ENCODE results near the gene TBX2. TPM values are rescaled to one million over a fixed set of nuclear protein-coding genes. Genes with fewer than 3 reads are reported as not detected.

TBX2 gene
- total and polyA plus RNA-seq, 2 experiments from 2014 or later, result 212 to 228 TPM

GRCh38 chr17:61396586-61397085 is 3.0 kb upstream of the TBX2 start:
- no peaks in the 10 kb centered on the region for H3K36me3 ChIP-seq
- TF ChIP-seq CTCF (IDR thresholded peaks at IDR 0.05; ENCODE audit: low read depth, low read length), result no peak
- DNase-seq (ENCODE audit: low read depth in 1 of 2, low spot score in 1 of 2), result peak in 1 of 2 donors; percentile 61
- H3K9me3 ChIP-seq (ENCODE audit: low read depth), result no peaks in the 10 kb centered on the region
- peaks cover 8% of the 10 kb centered on the region for H3K27me3 ChIP-seq
- H3K27ac ChIP-seq, result peak overlapping the region; percentile 98
- H3K4me1 ChIP-seq (ENCODE audit: low read depth), result peaks cover 25% of the 10 kb centered on the region
- peak overlapping the region; percentile 63 for H3K4me3 ChIP-seq

GRCh38 chr17:61397086-61397842 is 2.4 kb upstream of the TBX2 start:
- DNase-seq (ENCODE audit: low read depth in 1 of 2, low spot score in 1 of 2), result peak; percentile 30 to 92
- H3K4me3 ChIP-seq, result peak overlapping the region; percentile 63
- no peaks in the 10 kb centered on the region for H3K9me3 ChIP-seq (ENCODE audit: low read depth)
- H3K27me3 ChIP-seq, result peaks cover 14% of the 10 kb centered on the region
- TF ChIP-seq CTCF (IDR thresholded peaks at IDR 0.05; ENCODE audit: low read depth, low read length), result peak; percentile 11
- H3K27ac ChIP-seq, result peak overlapping the region; percentile 98
- H3K4me1 ChIP-seq (ENCODE audit: low read depth), result peaks cover 25% of the 10 kb centered on the region
- no peaks in the 10 kb centered on the region for H3K36me3 ChIP-seq

- Histone ChIP-seq H3K27me3 (peaks cover 25% of the 10 kb centered on the region), H3K4me1 (ENCODE audit: low read depth) (peaks cover 22% of the 10 kb centered on the region), H3K36me3 (peaks cover 7% of the 10 kb centered on the region), H3K4me3 (peak overlapping the region; percentile 63), H3K9me3 (ENCODE audit: low read depth) (no peaks in the 10 kb centered on the region), H3K27ac (peak overlapping the region; percentile 98)
- no peak for DNase-seq (ENCODE audit: low read depth in 1 of 2, low spot score in 1 of 2)
- no peak for TF ChIP-seq CTCF (IDR thresholded peaks at IDR 0.05; ENCODE audit: low read depth, low read length)
Observed at GRCh38 chr17:61398721-61399130, 917 bp upstream of the TBX2 start.

- H3K36me3 ChIP-seq, result peaks cover 16% of the 10 kb centered on the region
- peak overlapping the region; percentile 63 for H3K4me3 ChIP-seq
- no peak for TF ChIP-seq CTCF (IDR thresholded peaks at IDR 0.05; ENCODE audit: low read depth, low read length)
- peaks cover 40% of the 10 kb centered on the region for H3K27me3 ChIP-seq
- peak; percentile 61 to 63 for DNase-seq (ENCODE audit: low read depth in 1 of 2, low spot score in 1 of 2)
- no peaks in the 10 kb centered on the region for H3K9me3 ChIP-seq (ENCODE audit: low read depth)
- peak overlapping the region; percentile 72 for H3K27ac ChIP-seq
- peaks cover 21% of the 10 kb centered on the region for H3K4me1 ChIP-seq (ENCODE audit: low read depth)
Observed at GRCh38 chr17:61400066-61400716, 548 bp downstream of the TBX2 start.

- H3K27me3 ChIP-seq, result peaks cover 47% of the 10 kb centered on the region
- H3K4me3 ChIP-seq, result peak overlapping the region; percentile 63
- H3K36me3 ChIP-seq, result peaks cover 22% of the 10 kb centered on the region
Observed at GRCh38 chr17:61400717-61401388, 1.2 kb downstream of the TBX2 start.

More at GRCh38 chr17:61400717-61401388, 1.2 kb downstream of the TBX2 start:
- no peaks in the 10 kb centered on the region for H3K9me3 ChIP-seq (ENCODE audit: low read depth)
- no peak for TF ChIP-seq CTCF (IDR thresholded peaks at IDR 0.05; ENCODE audit: low read depth, low read length)
- peak overlapping the region; percentile 72 for H3K27ac ChIP-seq
- H3K4me1 ChIP-seq (ENCODE audit: low read depth), result peaks cover 25% of the 10 kb centered on the region
- peak; percentile 24 to 52 for DNase-seq (ENCODE audit: low read depth in 1 of 2, low spot score in 1 of 2)

Measured in cardiac muscle cell (in vitro differentiated cells and primary cell).